GM21737 (cell line): ENCODE measurements around the gene MROH2A.

Experiments
- ATAC-seq: cut with Tn5 transposase; IDR thresholded peaks from one replicate; pipeline ENCODE4 v1.9.1; 2021; ENCODE audit warnings: mild to moderate bottlenecking, moderate library complexity; ENCODE audit not compliant: unreplicated experiment

The MROH2A gene

GRCh38 chr2:233800208-233800607, 22.1 kb downstream of the MROH2A start:
- no peak for ATAC-seq

- ATAC-seq, result no peak
These were observed 23.4 kb downstream of the MROH2A start for GRCh38 chr2:233801357-233802131.

- no peak for ATAC-seq
These were observed 24.1 kb downstream of the MROH2A start for GRCh38 chr2:233802132-233802815.

- no peak for ATAC-seq
These were observed 25.3 kb downstream of the MROH2A start for GRCh38 chr2:233803292-233803911.

- no peak for ATAC-seq
These were observed 25.9 kb downstream of the MROH2A start for GRCh38 chr2:233803994-233804393.

- ATAC-seq, result no peak
These were observed 29.2 kb downstream of the MROH2A start for GRCh38 chr2:233807215-233807865.

GRCh38 chr2:233807966-233808935, 30.1 kb downstream of the MROH2A start:
- no peak for ATAC-seq

- ATAC-seq, result no peak
These were observed 32.3 kb downstream of the MROH2A start for GRCh38 chr2:233810385-233810784.

GRCh38 chr2:233811087-233811486, 33.0 kb downstream of the MROH2A start:
- ATAC-seq, result no peak

- no peak for ATAC-seq
These were observed 33.6 kb downstream of the MROH2A start for GRCh38 chr2:233811732-233812131.

GRCh38 chr2:233813236-233814055, 35.3 kb downstream of the MROH2A start:
- ATAC-seq, result no peak

GRCh38 chr2:233814056-233814835, 36.1 kb downstream of the MROH2A start:
- no peak for ATAC-seq

- ATAC-seq, result no peak
These were observed 37.7 kb downstream of the MROH2A start for GRCh38 chr2:233815861-233816260.

GRCh38 chr2:233816334-233816733, 38.2 kb downstream of the MROH2A start:
- no peak for ATAC-seq

GRCh38 chr2:233816771-233817170, 38.6 kb downstream of the MROH2A start:
- no peak for ATAC-seq

- no peak for ATAC-seq
These were observed 39.3 kb downstream of the MROH2A start for GRCh38 chr2:233817361-233817911.

GRCh38 chr2:233817995-233818638, 40.0 kb downstream of the MROH2A start:
- no peak for ATAC-seq
